Liver (tissue), 9 donors: ENCODE results near the gene RELN. TPM values are rescaled to one million over a fixed set of nuclear protein-coding genes. Genes with fewer than 3 reads are reported as not detected.

Experiments used
- DNase-seq: peaks from one replicate; pipeline ENCODE4 v3.0.0-alpha.2; 2017; ENCODE audit warnings: low spot score
- H3K27ac ChIP-seq, 2 donors: one replicate each; pipeline ENCODE4 v1.7.0; 2013; ENCODE audit warnings: inconsistent platforms in 2 of 2, low read length in 2 of 2, control low read depth in 1 of 2, low read depth in 1 of 2, mild to moderate bottlenecking in 1 of 2
- H3K27me3 ChIP-seq, 4 donors: one replicate each; pipeline versions ENCODE4 v1.6.1 to v1.7.0; 2013; ENCODE audit warnings: low read length in 3 of 4, inconsistent platforms in 1 of 4, mild to moderate bottlenecking in 1 of 4, moderate library complexity in 1 of 4; ENCODE audit not compliant: control insufficient read depth in 4 of 4, insufficient read depth in 4 of 4
- H3K36me3 ChIP-seq, 4 donors: one replicate each; pipeline versions ENCODE4 v1.6.1 to v1.7.0; 2013; ENCODE audit warnings: low read length in 3 of 4, mild to moderate bottlenecking in 3 of 4, low read depth in 1 of 4, moderate library complexity in 1 of 4; ENCODE audit not compliant: control insufficient read depth in 4 of 4, insufficient read depth in 3 of 4
- H3K4me1 ChIP-seq, 4 donors: one replicate each; pipeline versions ENCODE4 v1.6.1 to v1.7.0; 2013; ENCODE audit warnings: low read length in 3 of 4, mild to moderate bottlenecking in 3 of 4, moderate library complexity in 1 of 4; ENCODE audit not compliant: control insufficient read depth in 4 of 4, insufficient read depth in 4 of 4
- H3K4me3 ChIP-seq, 3 donors: one replicate each; pipeline versions ENCODE4 v1.6.1 to v1.7.0; 2013; ENCODE audit warnings: low read length in 3 of 3, control low read depth in 1 of 3, low read depth in 1 of 3, mild to moderate bottlenecking in 1 of 3
- H3K9ac ChIP-seq, 2 donors: one replicate each; pipeline ENCODE4 v1.7.0; 2013; ENCODE audit warnings: low read length in 2 of 2, mild to moderate bottlenecking in 2 of 2, moderate library complexity in 2 of 2, control low read depth in 1 of 2, low read depth in 1 of 2
- H3K9me3 ChIP-seq, 4 donors: one replicate each; pipeline versions ENCODE4 v1.6.1 to v1.7.0; 2013; ENCODE audit warnings: low read length in 3 of 4; ENCODE audit not compliant: control insufficient read depth in 4 of 4
- CTCF ChIP-seq: fragments of 150-350 bp; IDR thresholded peaks from 2 replicates; pipeline ENCODE4 v1.5.1; 2017; ENCODE audit warnings: improper control_type of control experiment, low read depth, low read length; ENCODE audit not compliant: missing input control
- FOXA1 ChIP-seq: IDR thresholded peaks from 2 replicates; pipeline ENCODE4 v1.6.1; 2016; ENCODE audit warnings: antibody characterized with exemption
- FOXA2 ChIP-seq: IDR thresholded peaks from 2 replicates; pipeline ENCODE4 v1.6.1; 2016; ENCODE audit warnings: antibody characterized with exemption
- GABPA ChIP-seq, 2 donors: IDR thresholded peaks in 1 of 2; conservative IDR thresholded peaks in 1 of 2; 2 replicates each; pipeline ENCODE4 v1.6.1; 2016; ENCODE audit warnings: antibody characterized with exemption in 2 of 2, mild to moderate bottlenecking in 1 of 2, moderate library complexity in 1 of 2
- HNF4A ChIP-seq, 2 donors: conservative IDR thresholded peaks; 2 replicates each; pipeline ENCODE4 v1.6.1; 2016; ENCODE audit warnings: antibody characterized with exemption in 2 of 2, mild to moderate bottlenecking in 2 of 2
- HNF4G ChIP-seq: IDR thresholded peaks from 2 replicates; pipeline ENCODE4 v1.6.1; 2016; ENCODE audit warnings: antibody characterized with exemption
- JUND ChIP-seq, 2 donors: IDR thresholded peaks; 2 replicates each; pipeline ENCODE4 v1.6.1; 2016; ENCODE audit warnings: antibody characterized with exemption in 2 of 2
- MAX ChIP-seq: IDR thresholded peaks from 2 replicates; pipeline ENCODE4 v1.6.1; 2016; ENCODE audit warnings: antibody characterized with exemption
- NR2F2 ChIP-seq: IDR thresholded peaks from 2 replicates; pipeline ENCODE4 v1.6.1; 2016; ENCODE audit warnings: antibody characterized with exemption
- RAD21 ChIP-seq, 2 donors: IDR thresholded peaks; 2 replicates each; pipeline ENCODE4 v1.6.1; 2016; ENCODE audit warnings: antibody characterized with exemption in 2 of 2, mild to moderate bottlenecking in 2 of 2
- RXRA ChIP-seq, 2 donors: IDR thresholded peaks; 2 replicates each; pipeline ENCODE4 v1.6.1; 2017 to 2018; ENCODE audit warnings: antibody characterized with exemption in 2 of 2, mild to moderate bottlenecking in 1 of 2
- SP1 ChIP-seq: IDR thresholded peaks from 2 replicates; pipeline ENCODE4 v1.6.1; 2018; ENCODE audit warnings: antibody characterized with exemption, mild to moderate bottlenecking
- YY1 ChIP-seq: IDR thresholded peaks from 2 replicates; pipeline ENCODE4 v1.6.1; 2016; ENCODE audit warnings: antibody characterized with exemption, mild to moderate bottlenecking
- WGBS: extraction: QIAGEN DNeasy Blood & Tissue Kit; methylation state at CpG from one replicate; pipeline ENCODE4 v1.1.7; 2013; 5-methylcytosine and 5-hydroxymethylcytosine counted together
- polyA plus RNA-seq, 2 donors: library from polyadenylated mRNA; stranded (reverse) in 1 of 2; unstranded in 1 of 2; fragments of 200-250 nt in 1 of 2; fragments of >200 nt in 1 of 2; fragmentation: Nextera tagmentation in 1 of 2; extraction: Ambion mirVana in 1 of 2; gene quantifications; one replicate each; pipeline versions ENCODE4 v1.2.1 to v1.2.3, GENCODE V29; 2013 to 2015
- total RNA-seq, 2 donors: library from RNA; depleted of rRNA; stranded (reverse); fragments of >200 nt; gene quantifications; one replicate each; pipeline ENCODE4 v1.2.3, GENCODE V29; 2014
- TF ChIP-seq, protein P1 (sequence below): IDR thresholded peaks from 2 replicates; pipeline ENCODE4 v1.6.1; 2016; ENCODE audit warnings: antibody characterized with exemption
- donor health status: healthy.
- donor health status: healthy.
- donor health status: healthy.
- donor health status: healthy.
- donor health status: healthy.

Gene RELN
- total and polyA plus RNA-seq, 4 donors = 10.0 to 69.8 (median 28.4) TPM

DNA sequence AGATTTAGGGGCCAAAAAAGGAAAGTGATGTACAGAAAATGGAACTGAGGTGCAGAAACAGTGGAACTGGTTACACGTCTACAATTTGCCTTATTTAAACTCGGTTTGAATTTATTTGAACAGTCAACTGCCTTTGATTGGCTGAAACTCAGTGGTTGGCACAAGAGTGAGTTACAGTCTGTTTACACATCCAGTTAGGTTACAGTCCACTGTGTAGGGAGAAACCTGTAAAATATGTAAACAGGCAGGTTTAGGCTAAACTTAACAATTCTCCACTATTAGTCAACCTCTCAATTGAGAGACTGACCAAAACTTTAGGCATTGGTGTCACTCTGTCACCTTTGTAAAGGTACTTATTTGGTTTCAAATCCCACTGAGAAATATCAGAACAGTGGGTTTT lies 40.3 kb upstream of the RELN start:
- H3K27me3 ChIP-seq = no peaks in the 10 kb centered on the region
- no peak overlapping the region for H3K4me3 ChIP-seq
- peaks cover 0 to 3% (median 2%) of the 10 kb centered on the region in 4 donors for H3K9me3 ChIP-seq
- WGBS = 33% methylated on average over 2 of the region's 2 CpGs
- H3K36me3 ChIP-seq = no peaks in the 10 kb centered on the region
- TF ChIP-seq RAD21 (IDR thresholded peaks at IDR 0.05) (peak in 1 of 2 donors; percentile 9), YY1 (peak; percentile 44), NR2F2 (no peak), GABPA (IDR thresholded peaks at IDR 0.05 in 1 of 2, conservative IDR thresholded peaks at IDR 0.05 in 1 of 2) (no peak), RXRA (IDR thresholded peaks at IDR 0.05) (peak in 1 of 2 donors; percentile 51), HNF4A (conservative IDR thresholded peaks at IDR 0.05) (peak; percentile 11 to 68), SP1 (peak; percentile 11), FOXA1 (peak; percentile 45), JUND (IDR thresholded peaks at IDR 0.05) (peak in 1 of 2 donors; percentile 33), CTCF (no peak), FOXA2 (peak; percentile 85)
- TF ChIP-seq, protein P1, sequence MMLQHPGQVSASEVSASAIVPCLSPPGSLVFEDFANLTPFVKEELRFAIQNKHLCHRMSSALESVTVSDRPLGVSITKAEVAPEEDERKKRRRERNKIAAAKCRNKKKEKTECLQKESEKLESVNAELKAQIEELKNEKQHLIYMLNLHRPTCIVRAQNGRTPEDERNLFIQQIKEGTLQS = no peak
- no peak for DNase-seq
- H3K27ac ChIP-seq = no peak overlapping the region
- no peak overlapping the region for H3K9ac ChIP-seq
- no peaks in the 10 kb centered on the region for H3K4me1 ChIP-seq

- H3K36me3 ChIP-seq = no peaks in the 10 kb centered on the region
- WGBS = 82% methylated on average over 2 of the region's 2 CpGs
- no peak overlapping the region for H3K27ac ChIP-seq
- no peak for TF ChIP-seq HNF4G
- TF ChIP-seq RAD21 (IDR thresholded peaks at IDR 0.05) = no peak
- TF ChIP-seq SP1 = no peak
- no peak for TF ChIP-seq HNF4A (conservative IDR thresholded peaks at IDR 0.05)
- TF ChIP-seq FOXA1 = no peak
- no peak for TF ChIP-seq NR2F2
- TF ChIP-seq CTCF = no peak
- TF ChIP-seq FOXA2 = no peak
- no peak for TF ChIP-seq RXRA (IDR thresholded peaks at IDR 0.05)
- TF ChIP-seq YY1 = no peak
- H3K4me3 ChIP-seq = no peak overlapping the region
- DNase-seq = no peak
- H3K4me1 ChIP-seq = no peaks in the 10 kb centered on the region
- no peaks in the 10 kb centered on the region for H3K9me3 ChIP-seq
- H3K27me3 ChIP-seq = no peaks in the 10 kb centered on the region
- no peak overlapping the region for H3K9ac ChIP-seq
These were observed 35.2 kb upstream of the RELN start for GRCh38 chr7:104024632-104025031.

DNA sequence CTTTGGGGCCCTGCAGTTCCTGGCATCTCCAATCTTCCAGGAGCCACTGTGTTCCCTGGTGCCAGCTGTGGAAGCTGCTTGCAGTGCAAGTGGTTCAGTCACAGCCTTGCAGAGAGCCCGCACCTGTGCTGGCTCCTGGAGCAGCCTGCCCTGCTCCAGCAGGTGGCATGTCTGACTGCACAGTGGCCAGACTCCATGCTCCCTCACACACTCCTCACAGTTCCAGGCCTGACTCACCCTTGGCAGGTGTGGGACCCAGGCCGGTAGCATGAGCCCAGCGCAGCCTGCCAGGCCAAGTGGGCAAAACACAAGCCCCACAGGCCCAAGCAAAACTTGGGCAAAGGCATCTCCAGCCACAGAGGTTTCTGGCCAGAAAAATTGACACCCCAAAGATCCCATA lies 33.6 kb upstream of the RELN start:
- WGBS = 96% methylated on average over 3 of the region's 3 CpGs
- no peak overlapping the region for H3K9ac ChIP-seq
- H3K27me3 ChIP-seq = no peaks in the 10 kb centered on the region
- DNase-seq = no peak
- H3K9me3 ChIP-seq = no peaks in the 10 kb centered on the region
- no peak overlapping the region for H3K4me3 ChIP-seq
- H3K4me1 ChIP-seq = no peaks in the 10 kb centered on the region
- H3K27ac ChIP-seq = no peak overlapping the region
- no peaks in the 10 kb centered on the region for H3K36me3 ChIP-seq
- TF ChIP-seq MAX (no peak), JUND (IDR thresholded peaks at IDR 0.05) (no peak), YY1 (no peak)
